Prostate gland (tissue), 2 donors: ENCODE data around the gene UBASH3B.

Source experiments
- CTCF ChIP-seq, 4 experiments: fragments of 200-600 bp in 2 of 4; fragments of 450-650 bp in 2 of 4; sonication (generic) in 2 of 4; IDR thresholded peaks; 1 replicate in 3 of 4; 2 replicates in 1 of 4; pipeline ENCODE4 v1.5.1; 2016 to 2019; ENCODE audit warnings: antibody characterized with exemption in 4 of 4, mild to moderate bottlenecking in 2 of 4, moderate library complexity in 2 of 4
- POLR2A ChIP-seq: fragments of 450-650 bp; IDR thresholded peaks from one replicate; pipeline ENCODE4 v1.6.1; 2016; ENCODE audit warnings: antibody characterized with exemption, mild to moderate bottlenecking
- POLR2AphosphoS5 ChIP-seq: sonication (generic); formaldehyde crosslinking; IDR thresholded peaks from one replicate; pipeline ENCODE4 v1.6.1; 2017; ENCODE audit warnings: antibody characterized with exemption

GRCh38 chr11:122678406-122678805, 22.9 kb downstream of the UBASH3B start:
- no peak for TF ChIP-seq CTCF (IDR thresholded peaks at IDR 0.05)
- no peak for TF ChIP-seq POLR2A
- no peak for TF ChIP-seq POLR2AphosphoS5
